Nephron (organoid): Measurements from ENCODE around the gene SLC34A1.
A peak's percentile ranks its signal among the peaks of the same experiment; 100 is the strongest.

Source experiments
- H3K27ac Mint-ChIP-seq, 3 experiments: 2 replicates each; pipeline ENCODE4 v1.8.0; 2020; ENCODE audit warnings: mixed read lengths in 3 of 3, mild to moderate bottlenecking in 2 of 3, moderate library complexity in 1 of 3
- H3K27me3 Mint-ChIP-seq: 2 replicates; pipeline ENCODE4 v1.8.0; 2021; ENCODE audit warnings: low read depth, mild to moderate bottlenecking, moderate library complexity, mixed read lengths
- H3K36me3 Mint-ChIP-seq: 2 replicates; pipeline ENCODE4 v1.8.0; 2020; ENCODE audit warnings: low read depth, mixed read lengths
- H3K4me1 Mint-ChIP-seq: 2 replicates; pipeline ENCODE4 v1.8.0; 2020; ENCODE audit warnings: mixed read lengths
- H3K4me3 Mint-ChIP-seq, 3 experiments: 2 replicates each; pipeline ENCODE4 v1.8.0; 2020; ENCODE audit warnings: mild to moderate bottlenecking in 3 of 3, mixed read lengths in 3 of 3, moderate library complexity in 2 of 3
- H3K9me3 Mint-ChIP-seq: 2 replicates; pipeline ENCODE4 v1.8.0; 2020; ENCODE audit warnings: mixed read lengths
- TF ChIP-seq, protein P1 (sequence below), 3 experiments: fragments of 200-600 bp; sonication (generic); IDR thresholded peaks; one replicate each; pipeline ENCODE4 v1.5.0; 2021; ENCODE audit warnings: antibody characterized with exemption in 3 of 3; ENCODE audit not compliant: unreplicated experiment in 3 of 3

The SLC34A1 gene

DNA sequence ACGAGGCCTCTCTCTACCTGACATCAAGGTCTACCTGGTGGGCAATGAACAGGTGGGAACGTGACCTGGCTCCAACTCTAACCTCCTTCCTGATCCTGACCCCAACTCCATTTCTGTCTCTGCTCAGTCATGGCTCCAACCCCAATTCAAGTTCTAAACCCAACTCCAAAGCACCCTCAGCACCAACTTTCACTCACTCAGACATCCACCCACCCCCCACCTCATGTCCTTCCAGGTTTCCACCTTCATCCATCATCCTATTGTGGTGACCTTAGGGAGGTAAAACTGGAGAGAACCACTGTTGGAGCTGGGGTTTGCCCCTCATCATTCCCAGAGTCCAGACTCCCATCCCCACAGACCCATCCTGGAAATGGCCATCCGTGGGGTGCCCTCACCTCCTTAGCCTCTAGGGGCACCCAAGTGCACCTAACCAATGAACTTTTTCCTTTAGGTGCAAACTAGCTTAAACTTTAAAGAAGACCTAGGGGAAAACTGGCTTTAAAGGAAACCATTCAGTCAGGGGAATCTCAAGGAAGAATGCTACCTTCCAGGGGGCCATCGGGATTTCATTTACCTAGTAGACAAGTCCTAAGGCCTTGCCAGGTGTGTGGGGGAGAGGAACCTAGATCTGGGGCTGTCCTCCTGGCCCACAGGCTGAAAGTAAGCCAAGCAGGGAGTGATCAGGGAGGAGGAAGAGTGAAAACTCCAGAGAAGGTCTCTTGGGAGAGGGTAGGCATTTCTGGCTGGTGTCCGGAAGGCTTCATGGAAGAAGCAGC lies 15.2 kb upstream of the SLC34A1 start:
- no peaks in the 10 kb centered on the region for H3K9me3 Mint-ChIP-seq
- H3K27me3 Mint-ChIP-seq, result no peaks in the 10 kb centered on the region
- H3K27ac Mint-ChIP-seq, result peak overlapping the region; percentile 49 to 93 (median 67)
- peak overlapping the region; percentile 70 to 78 (median 77) for H3K4me3 Mint-ChIP-seq
- H3K36me3 Mint-ChIP-seq, result peaks cover 3% of the 10 kb centered on the region
- peaks cover 37% of the 10 kb centered on the region for H3K4me1 Mint-ChIP-seq
- TF ChIP-seq, protein P1, sequence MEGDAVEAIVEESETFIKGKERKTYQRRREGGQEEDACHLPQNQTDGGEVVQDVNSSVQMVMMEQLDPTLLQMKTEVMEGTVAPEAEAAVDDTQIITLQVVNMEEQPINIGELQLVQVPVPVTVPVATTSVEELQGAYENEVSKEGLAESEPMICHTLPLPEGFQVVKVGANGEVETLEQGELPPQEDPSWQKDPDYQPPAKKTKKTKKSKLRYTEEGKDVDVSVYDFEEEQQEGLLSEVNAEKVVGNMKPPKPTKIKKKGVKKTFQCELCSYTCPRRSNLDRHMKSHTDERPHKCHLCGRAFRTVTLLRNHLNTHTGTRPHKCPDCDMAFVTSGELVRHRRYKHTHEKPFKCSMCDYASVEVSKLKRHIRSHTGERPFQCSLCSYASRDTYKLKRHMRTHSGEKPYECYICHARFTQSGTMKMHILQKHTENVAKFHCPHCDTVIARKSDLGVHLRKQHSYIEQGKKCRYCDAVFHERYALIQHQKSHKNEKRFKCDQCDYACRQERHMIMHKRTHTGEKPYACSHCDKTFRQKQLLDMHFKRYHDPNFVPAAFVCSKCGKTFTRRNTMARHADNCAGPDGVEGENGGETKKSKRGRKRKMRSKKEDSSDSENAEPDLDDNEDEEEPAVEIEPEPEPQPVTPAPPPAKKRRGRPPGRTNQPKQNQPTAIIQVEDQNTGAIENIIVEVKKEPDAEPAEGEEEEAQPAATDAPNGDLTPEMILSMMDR (IDR thresholded peaks at IDR 0.05; ENCODE audit: unreplicated experiment in 3 of 3), result peak; percentile 40 to 49 (median 45)

DNA sequence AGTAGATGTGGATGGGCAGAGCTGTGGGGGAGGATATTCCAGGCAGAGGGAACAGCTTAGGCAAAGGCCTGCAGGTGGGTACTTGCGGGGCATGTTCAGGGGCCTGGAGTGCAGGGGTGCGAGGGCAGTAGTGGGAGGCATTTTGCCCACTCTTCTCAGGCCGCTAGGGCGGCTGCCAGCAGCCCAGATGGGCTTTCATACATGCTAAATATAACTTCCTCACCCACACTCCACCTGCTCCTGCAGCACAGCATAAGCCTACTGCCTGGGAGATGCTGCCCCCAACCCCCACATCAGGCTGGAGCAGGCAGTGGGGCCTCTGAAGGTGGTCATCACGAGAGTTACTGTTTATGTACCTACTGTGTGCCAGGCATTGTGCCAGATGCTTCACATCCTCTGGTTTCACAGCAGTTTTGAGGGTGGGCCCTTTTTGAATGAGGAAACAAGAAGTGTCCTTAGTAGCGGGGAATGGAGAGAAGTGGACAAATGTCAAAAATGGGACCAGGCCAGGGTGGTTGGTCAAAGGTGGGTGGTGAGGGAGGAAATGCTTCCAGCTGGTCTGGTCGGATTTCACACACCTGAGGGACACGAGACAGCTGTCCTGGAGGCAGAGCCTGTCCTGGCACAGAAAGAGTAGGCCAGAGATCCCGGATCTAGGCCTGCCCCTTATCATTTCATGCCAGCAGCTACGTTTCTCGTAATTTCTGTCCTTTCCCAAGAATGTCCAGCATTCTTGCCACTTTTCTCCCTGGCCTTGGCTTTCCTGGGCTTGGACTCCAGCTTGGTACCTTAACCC lies 14.4 kb upstream of the SLC34A1 start:
- Mint-ChIP-seq H3K27ac (peak overlapping the region; percentile 49 to 93 (median 67)), H3K9me3 (no peaks in the 10 kb centered on the region), H3K27me3 (no peaks in the 10 kb centered on the region), H3K4me1 (peaks cover 37% of the 10 kb centered on the region), H3K4me3 (peak overlapping the region; percentile 70 to 78 (median 77)), H3K36me3 (peaks cover 3% of the 10 kb centered on the region)
- TF ChIP-seq, protein P1 (IDR thresholded peaks at IDR 0.05; ENCODE audit: unreplicated experiment in 3 of 3), result no peak

DNA sequence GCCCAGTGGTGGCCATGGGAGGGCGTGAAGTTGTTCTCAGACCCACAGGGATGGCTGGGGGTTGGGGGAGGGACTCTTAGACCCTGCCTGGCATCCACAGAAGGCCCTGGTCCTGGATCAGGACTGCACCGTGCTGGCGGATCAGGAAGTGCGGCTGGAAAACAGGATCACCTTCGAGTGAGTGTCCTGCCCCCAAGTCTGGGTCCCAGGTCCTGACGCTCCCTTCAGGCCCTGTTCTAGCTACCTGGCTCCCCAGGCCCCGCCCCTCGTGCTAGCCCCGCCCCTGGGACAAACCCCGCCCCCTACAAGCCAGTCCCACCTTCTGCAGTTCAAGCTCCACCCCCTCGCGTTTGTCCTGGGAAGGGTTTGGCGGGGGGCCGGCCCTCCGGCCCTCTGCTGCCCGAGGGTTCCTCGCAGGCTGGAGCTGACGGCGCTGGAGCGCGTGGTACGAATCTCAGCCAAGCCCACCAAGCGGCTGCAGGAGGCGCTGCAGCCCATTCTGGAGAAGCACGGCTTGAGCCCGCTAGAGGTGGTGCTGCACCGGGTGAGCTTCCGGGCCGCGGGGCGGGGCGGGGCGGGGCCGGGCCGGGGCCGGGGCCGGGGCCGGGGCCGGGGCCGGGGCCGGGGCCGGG lies 13.6 kb upstream of the SLC34A1 start:
- Mint-ChIP-seq H3K36me3 (peaks cover 3% of the 10 kb centered on the region), H3K4me3 (peak overlapping the region; percentile 48 to 75 (median 68)), H3K27ac (no peak overlapping the region), H3K27me3 (no peaks in the 10 kb centered on the region), H3K4me1 (peaks cover 36% of the 10 kb centered on the region), H3K9me3 (no peaks in the 10 kb centered on the region)
- TF ChIP-seq, protein P1 (IDR thresholded peaks at IDR 0.05; ENCODE audit: unreplicated experiment in 3 of 3), result peak; percentile 36 to 58 (median 45)

DNA sequence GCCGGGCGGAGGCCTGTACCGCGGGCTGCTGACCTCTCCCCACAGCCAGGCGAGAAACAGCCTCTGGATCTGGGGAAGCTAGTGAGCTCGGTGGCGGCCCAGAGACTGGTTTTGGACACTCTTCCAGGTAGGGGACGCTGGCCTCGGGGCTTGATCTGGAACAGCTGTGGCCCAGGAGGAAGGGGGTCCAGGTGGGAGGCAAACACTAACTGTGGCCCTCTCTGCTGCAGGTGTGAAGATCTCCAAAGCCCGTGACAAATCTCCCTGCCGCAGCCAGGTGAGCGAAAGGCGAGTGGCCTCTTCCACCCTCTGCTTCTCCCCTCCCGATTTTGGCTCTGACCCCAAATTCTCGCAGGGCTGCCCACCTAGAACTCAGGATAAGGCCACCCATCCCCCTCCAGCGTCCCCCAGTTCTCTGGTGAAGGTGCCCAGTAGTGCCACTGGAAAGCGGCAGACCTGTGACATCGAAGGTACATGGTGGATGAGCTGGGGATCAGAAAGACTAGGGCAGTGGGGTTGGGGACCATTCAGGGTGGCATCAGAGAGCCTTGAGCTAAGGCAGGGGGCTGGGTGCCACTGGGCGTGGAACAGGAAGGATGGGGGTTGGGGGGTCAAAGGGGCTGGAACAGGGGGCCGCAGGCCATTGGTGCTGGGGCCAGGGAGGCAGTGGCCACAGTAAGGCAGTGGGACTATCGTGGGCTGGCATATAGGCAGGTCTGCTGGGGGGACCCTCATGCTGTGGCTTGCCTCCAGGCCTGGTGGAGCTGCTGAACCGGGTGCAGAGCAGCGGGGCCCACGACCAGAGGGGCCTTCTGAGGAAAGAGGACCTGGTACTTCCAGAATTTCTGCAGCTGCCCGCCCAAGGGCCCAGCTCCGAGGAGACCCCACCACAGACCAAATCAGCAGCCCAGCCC lies 12.9 kb upstream of the SLC34A1 start:
- H3K27ac Mint-ChIP-seq, result peak overlapping the region in 1 of 3 experiments; percentile 69
- TF ChIP-seq, protein P1 (IDR thresholded peaks at IDR 0.05; ENCODE audit: unreplicated experiment in 3 of 3), result no peak
- peaks cover 3% of the 10 kb centered on the region for H3K36me3 Mint-ChIP-seq
- H3K27me3 Mint-ChIP-seq, result no peaks in the 10 kb centered on the region
- H3K4me3 Mint-ChIP-seq, result peak overlapping the region; percentile 71 to 78 (median 77)
- no peaks in the 10 kb centered on the region for H3K9me3 Mint-ChIP-seq
- peaks cover 30% of the 10 kb centered on the region for H3K4me1 Mint-ChIP-seq
